T1000 (cell line): ENCODE results near the gene C16orf96.
"Not testable (repeated sequence)": the region's sequence is repeated elsewhere in the genome, so short reads cannot be mapped to it uniquely, and the experiment has no call there.

ENCODE experiments used
- DNase-seq: peaks from one replicate; lab custom pipeline; 2025; ENCODE audit warnings: mixed read lengths; lab: John Stamatoyannopoulos, UW

C16orf96 gene

DNA sequence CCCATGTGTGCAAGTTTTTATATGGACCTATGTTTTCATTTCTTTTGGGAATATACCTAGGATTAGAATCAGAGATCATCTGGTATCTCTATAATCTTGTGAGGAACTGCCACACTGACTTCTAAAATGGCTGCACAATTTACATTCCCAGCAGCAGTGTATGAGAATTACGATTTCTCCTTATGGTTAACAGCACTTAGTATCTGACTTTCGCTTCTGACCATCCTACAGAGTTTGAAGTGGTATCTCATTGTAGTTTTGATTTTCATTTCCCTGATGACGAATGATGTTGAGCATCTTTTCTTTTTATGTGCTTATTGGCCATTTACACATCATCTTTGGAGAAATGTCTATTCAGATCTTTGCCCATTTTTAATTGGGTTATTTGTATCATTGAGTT is 10.0 kb downstream of the C16orf96 start:
- DNase-seq, result no peak

DNA sequence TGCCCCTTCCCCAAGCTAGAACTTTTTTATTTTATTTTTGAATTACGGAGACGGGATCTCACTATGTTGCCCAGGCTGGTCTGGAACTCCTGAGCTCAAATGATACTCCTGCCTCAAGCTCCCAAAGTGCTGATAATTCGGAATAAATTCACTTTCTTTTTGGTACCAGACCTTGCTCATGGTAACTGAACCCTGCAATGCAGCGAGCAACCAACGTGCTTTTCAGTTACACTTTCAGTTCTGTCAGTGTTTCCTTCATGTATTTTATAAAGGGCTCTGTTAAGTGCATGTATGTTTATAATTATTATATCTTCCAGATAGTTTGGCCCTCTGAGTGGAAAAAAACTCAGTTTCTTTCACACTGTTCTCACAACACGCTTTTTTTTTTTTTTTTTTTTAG is 13.9 kb downstream of the C16orf96 start:
- no peak for DNase-seq

- no peak for DNase-seq
Measured at GRCh38 chr16:4570688-4571321, 14.7 kb downstream of the C16orf96 start.

- no peak for DNase-seq
Measured at GRCh38 chr16:4572715-4573114, 16.6 kb downstream of the C16orf96 start.

DNA sequence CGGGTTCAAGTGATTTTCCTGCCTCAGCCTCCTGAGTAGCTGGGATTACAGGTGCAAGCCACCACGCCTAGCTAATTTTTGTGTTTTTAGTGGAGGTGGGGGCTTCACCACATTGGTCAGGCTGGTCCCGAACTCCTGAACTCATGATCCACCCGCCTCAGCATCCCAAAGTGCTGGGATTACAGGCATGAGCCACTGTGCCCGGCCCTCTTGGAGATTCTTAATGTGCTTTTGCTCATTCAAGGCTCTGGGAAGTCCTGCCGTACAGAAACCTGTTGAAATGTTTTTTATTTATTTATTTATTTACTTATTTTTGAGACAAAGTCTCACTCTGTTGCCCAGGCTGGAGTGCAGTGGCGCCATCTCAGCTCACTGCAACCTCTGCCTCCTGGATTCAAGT is 17.8 kb downstream of the C16orf96 start:
- DNase-seq, result not testable (repeated sequence)

DNA sequence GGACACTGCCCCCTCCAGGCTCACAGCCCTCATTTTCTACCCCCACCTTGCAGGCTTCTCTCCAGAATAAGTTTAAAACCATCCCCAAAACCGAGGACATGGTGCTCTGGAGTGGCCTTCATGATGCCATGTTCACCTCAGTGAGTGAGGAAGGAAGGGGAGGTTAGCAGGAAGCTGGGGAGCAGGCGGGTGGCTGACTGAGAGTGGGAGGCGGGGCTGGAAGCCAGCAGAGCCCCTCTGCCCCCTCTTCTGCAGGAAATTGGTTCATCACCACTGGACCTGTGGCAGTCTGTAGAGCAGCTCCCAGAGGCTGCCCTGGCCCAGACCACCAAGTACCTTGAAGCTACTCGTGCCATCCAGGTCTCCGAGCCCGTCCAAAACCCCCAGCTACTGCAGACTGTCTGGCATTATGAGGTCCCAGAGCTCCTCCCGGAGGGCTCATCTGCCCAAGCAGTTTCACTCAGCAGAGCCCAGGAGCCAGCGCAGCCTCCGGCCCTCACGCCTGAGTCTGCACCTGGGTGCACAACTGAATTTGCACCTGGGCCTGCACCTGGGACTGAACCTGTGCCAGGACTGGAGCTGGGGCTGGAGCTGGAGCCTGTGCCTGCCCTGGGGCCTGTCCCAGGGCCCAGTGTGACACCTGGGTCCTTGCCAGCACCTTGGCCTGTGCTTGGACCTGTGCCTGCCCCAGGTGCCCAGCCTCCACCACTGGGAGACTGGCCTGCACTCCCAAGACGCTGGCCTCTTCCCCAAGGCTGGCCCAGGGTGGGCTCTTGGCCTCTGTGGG is 19.0 kb downstream of the C16orf96 start:
- DNase-seq, result no peak

DNA sequence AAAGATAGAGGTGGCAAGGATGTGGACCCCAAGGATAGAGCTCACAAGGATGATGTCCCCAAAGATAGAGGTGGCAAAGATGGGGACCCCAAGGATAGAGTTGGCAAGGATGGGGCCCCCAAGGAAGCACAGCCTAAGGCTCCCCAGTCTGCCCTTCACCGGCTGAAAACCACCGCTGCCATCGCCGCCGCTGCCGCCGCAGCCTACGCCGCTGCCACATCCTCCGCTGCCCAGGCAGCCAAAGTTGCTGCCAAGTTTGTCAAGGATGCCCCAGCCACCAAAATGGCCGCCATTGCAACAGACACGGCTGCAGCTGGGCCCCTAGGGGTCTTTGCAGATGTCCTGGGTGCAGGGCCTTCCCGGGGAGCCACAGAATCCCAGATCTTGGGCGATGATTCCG is 19.9 kb downstream of the C16orf96 start:
- DNase-seq, result no peak

DNA sequence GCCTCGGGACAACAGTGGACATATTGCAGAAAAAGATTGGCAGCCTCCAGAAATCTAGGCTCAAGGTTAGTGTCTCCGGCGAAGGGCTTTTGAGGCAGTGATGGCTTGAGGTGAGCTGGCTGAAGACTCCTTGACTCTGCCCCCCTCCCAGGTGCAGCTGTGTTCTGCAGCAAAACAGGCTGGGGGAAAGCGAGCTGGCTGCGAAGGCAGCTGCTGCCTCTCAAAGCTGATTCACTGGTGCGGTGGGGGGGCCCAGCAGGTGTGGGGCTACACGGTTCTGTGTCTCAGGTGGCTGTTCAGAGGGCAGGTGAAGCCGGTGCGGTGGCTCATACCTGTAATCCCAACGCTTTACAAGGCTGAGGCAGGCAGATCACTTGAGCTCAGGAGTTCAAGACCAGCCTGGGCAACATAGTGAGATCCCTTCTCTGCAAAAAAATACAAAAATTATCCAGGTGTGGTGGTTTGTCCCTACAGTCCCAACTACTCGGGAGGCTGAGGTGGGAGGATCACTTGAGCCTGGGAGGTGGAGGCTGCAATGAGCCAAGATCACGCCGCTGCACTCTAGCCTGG is 22.9 kb downstream of the C16orf96 start:
- DNase-seq, result no peak

DNA sequence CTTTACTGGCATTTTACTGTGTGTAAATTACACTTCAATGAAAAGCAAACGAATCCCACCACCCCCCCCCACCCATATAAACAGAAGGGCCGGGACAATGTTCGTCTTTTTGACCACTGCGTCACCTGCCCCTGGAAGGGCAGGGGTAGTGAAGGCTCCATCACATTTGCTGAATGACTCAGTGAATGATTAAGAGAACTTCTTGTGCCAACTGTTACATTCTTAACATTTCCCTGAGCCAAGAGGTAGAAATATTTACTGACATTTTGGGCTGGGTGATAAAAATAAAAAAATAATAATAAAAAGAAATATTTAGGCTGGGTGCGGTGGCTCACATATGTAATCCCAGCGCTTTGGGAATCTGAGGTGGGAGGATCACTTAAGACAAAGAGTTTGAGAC is 24.1 kb downstream of the C16orf96 start:
- no peak for DNase-seq

- no peak for DNase-seq
Measured at GRCh38 chr16:4583906-4584305, 27.8 kb downstream of the C16orf96 start.

DNA sequence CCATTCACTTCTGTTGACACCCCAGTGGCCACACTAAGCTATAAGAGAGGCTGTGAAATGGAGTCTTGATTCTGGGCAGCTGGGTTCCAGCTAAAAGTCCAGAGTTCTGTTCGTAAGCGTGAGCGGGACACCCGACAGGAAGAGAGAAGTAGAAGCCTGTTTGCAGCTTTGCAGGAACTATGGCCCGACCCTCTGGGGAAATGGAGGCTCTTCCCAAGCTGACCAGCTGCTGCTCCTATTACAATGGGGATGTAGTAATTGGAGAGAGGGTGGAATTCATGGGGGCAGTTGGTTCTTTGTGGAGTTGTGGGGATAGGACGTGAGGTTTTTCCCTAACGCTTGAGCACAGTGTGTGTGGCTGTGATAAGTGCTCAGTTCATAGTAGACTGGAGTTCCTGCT is 30.2 kb downstream of the C16orf96 start:
- DNase-seq, result no peak

DNA sequence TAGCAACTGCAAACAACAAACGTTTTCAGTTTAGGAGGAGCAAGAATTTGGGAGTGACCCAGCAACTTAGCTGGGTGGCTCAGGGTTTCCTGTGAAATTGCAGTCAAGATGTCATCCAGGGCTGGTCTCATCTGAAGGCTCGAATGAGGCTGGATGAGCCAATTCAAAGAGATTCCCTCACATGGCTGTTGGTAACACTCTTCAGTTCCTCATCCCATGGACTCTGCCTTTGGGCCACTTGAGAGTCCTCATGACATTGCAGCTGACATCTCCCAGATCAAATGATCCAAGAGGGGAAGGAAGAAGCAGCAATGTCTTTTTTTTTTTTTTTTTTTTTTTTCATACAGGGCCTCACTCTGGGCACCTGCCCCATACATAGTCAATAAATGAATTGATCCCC is 32.2 kb downstream of the C16orf96 start:
- no peak for DNase-seq

- no peak for DNase-seq
Measured at GRCh38 chr16:4588961-4589360, 32.8 kb downstream of the C16orf96 start.

DNA sequence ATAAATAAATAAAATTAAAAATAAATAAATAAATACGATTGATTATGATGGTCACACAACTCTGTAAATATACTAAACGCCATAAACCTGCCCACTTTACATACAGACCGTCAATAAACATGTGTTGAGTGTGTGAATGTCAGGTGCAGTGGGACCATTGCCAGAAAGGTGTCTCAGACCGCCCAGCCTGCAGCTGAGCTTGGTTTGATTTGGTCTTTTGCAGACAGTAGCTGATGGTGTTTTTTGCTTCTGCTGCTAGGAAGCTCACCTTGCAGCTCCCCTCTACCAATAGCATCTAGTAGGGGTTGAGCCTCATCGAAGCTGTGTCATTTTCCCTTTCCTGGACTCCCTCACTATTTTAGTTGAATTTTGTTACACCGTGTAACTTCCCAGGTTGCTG is 35.1 kb downstream of the C16orf96 start:
- no peak for DNase-seq

GRCh38 chr16:4591706-4592470 is 35.7 kb downstream of the C16orf96 start:
- DNase-seq, result no peak

GRCh38 chr16:4593086-4593485 is 36.9 kb downstream of the C16orf96 start:
- DNase-seq, result no peak

DNA sequence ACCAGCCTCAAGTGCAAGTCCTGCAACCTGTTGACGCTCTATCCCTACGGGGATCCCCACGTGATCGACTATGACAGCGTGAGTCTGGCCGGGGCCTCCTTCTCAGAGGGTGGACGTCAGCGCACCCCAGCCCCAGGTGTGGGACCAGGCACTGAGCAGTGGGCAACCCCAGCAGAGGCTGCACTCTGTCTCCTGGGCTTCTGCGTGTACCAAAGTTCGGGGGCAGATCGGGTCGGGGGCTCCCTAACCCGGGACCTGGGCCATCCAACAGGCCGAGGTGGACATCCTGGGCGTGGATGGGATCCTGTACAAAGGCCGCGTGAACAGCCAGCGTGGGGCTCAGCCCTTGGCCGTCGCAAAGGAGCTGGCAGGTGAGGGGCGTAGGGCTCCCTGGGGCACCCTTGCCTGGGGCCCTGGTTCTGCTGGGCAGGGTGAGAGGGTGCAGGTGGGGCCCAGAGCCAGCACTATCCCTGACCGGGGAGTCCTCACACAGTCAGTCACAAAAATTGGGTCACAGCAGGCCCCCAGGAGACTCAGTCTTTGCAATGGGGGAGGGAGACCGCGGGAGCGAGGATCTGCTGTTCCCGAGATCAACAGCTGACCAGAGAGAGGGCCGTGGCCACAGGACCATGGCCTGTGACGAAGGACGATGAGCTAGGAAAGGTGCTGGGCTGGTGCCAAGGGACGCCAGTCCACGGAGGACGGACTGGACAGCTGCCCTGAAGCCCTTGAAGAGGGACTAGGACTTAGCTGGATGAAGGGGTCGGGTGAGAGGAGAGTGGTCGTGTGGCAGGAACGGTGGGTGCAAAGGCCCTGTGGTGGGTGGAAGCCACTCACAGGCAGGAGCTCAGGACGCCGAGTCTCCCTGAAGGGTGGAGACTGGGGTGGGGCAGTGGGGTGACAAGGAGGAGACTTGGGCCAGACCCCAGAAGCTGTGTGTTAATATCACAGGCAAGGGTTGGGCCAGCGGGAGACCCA is 38.6 kb downstream of the C16orf96 start:
- no peak for DNase-seq

DNA sequence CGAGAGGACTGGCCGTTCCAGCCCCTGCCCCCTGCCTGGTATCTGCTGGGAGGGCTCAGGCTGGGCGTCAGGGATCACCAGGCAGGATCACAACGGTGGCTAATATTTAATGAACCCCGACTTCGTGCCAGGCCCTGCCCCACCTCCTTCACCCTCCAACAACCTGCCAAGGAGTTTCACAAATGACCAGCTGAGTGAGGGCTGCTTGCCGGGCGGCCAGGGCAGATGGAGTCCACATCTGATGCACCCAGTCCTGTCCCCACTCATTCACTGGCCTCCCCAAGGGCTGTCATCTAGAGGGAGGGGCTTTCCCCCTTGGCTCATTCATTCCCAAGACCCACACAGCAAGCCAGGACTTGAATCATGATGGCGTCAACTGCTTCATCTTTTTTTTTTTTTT is 41.0 kb downstream of the C16orf96 start:
- DNase-seq, result no peak

- DNase-seq, result no peak
Measured at GRCh38 chr16:4599037-4599436, 42.9 kb downstream of the C16orf96 start.

DNA sequence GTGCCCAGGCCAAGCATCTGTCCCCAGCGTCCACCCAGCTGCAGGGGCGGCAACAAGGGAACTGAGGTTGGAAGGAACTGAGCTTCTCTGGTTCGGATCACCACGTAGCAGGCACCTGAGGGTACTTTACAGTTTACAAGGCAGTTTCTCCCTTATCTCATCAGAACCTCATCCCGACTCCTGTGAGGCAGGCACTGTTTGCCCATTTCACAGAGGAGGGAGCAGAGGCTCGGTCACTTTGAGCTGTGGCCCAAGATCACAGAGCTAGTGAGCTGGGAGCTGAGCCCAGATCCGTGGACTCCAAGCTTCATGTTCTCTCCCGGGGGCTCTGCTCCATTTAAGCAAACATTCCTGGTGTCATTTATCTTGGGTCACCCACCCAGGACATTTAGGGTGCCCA is 43.4 kb downstream of the C16orf96 start:
- DNase-seq, result no peak

- DNase-seq, result no peak
Measured at GRCh38 chr16:4601036-4601863, 45.1 kb downstream of the C16orf96 start.
